D341Med (cell line): ENCODE data around the gene SLC25A39.
"Not testable (repeated sequence)": the region's sequence is repeated elsewhere in the genome, so short reads cannot be mapped to it uniquely, and the experiment has no call there.

ENCODE experiments used
- DNase-seq: peaks from one replicate; pipeline ENCODE4 v3.0.0; 2012; ENCODE audit warnings: low spot score

The SLC25A39 gene

GRCh38 chr17:44335564-44335963 lies 10.9 kb upstream of the SLC25A39 start:
- DNase-seq, result no peak

GRCh38 chr17:44334727-44335126 lies 10.1 kb upstream of the SLC25A39 start:
- no peak for DNase-seq

GRCh38 chr17:44334315-44334714 lies 9.7 kb upstream of the SLC25A39 start:
- DNase-seq, result no peak

GRCh38 chr17:44333371-44333770 lies 8.7 kb upstream of the SLC25A39 start:
- no peak for DNase-seq

DNA sequence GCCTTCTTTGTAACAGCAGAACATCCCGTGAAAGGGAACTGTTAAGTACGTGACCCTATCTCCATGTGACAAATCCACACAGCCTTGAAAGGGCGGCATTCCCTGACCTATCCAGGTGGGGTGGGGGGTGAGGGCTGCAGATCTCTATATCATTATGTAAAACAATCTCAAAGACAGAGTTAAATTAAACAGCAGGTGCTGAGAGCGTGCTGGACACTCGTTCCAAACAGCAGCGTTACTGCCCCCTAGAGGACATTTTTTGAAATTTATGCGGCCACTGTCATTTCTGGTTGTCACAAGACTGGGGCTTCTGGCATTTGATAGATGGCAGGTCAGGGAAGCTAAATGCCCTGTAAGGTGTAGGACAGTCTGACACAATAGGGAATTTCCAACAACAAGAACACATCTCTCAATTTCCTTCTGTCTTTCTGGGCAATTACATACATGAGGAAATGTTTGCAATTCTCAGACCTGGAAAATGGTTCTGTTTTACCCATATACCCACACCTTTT lies 6.7 kb upstream of the SLC25A39 start:
- peak; percentile 82 for DNase-seq

DNA sequence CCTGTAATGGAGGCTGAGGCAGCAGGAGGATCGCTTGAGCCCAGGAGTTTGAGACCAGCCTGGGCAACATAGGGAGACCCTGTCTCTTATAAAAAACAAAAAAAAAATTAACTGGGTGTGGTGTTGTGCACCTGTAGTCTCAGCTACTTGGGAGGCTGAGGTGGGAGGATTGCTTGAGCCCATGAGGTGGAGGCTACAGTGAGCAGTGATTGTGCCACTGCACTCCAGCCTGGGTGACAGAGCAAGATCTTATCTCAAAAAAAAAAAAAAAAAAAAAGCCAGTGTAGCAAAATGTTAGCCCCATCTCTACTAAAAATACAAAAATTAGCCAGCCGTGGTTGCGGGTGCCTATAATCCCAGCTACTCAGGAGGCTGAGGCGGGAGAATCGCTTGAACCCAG lies 5.6 kb upstream of the SLC25A39 start:
- DNase-seq, result not testable (repeated sequence)

- not testable (repeated sequence) for DNase-seq
These were observed 4.9 kb upstream of the SLC25A39 start for GRCh38 chr17:44329516-44329915.

- DNase-seq, result peak; percentile 5
These were observed 3.3 kb upstream of the SLC25A39 start for GRCh38 chr17:44327715-44328449.

DNA sequence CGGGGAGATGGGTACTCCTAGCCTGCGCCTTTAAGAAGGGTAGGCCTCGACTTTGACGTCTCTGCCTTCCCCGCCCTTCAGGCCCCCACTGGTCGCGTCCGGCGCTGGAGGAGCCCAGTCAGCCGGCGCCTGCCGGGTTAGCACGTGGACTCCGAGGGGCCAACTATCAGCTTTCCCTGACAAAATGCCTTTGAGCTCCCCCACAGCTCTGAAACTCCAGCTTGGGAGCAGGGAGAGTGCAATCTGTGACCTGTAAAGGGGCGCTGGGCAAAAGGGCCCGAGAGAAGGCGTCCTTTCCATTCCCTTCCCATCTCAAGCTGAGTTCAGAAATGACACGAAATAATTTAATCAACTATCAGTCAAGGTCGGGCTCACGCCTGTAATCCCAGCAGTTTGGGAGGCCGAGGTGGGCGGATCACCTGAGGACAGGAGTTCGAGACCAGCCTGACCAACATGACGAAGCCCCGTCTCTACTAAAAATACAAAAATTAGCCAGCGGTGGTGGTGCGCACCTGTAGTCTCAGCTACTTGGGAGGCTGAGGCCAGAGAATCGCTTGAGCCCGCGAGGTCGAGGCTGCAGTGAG lies 2.3 kb upstream of the SLC25A39 start:
- peak; percentile 98 for DNase-seq

DNA sequence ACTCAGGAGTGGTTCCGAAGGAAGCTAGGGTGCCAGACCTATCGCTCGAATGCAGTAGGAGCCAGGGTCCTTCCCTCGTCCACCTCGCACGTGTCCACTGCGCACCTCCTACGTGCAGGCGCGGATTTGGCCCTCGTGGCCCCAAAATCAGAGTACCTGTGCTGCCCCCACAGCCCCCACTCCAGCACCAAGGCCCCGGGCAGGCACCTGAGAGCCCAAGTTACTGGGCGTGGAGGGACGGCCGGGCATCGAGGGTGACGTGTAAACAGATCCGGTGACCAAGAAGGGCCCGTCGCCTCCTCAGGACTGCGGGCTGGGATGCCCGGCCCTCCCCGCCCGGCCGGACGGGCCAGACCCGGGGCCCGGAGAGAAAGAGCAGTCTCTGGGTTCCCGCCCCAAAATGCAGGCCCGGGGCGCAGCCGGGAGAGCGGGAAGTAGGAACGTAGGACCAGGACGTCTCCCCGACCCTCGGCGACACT lies 492 bp downstream of the SLC25A39 start:
- no peak for DNase-seq

DNA sequence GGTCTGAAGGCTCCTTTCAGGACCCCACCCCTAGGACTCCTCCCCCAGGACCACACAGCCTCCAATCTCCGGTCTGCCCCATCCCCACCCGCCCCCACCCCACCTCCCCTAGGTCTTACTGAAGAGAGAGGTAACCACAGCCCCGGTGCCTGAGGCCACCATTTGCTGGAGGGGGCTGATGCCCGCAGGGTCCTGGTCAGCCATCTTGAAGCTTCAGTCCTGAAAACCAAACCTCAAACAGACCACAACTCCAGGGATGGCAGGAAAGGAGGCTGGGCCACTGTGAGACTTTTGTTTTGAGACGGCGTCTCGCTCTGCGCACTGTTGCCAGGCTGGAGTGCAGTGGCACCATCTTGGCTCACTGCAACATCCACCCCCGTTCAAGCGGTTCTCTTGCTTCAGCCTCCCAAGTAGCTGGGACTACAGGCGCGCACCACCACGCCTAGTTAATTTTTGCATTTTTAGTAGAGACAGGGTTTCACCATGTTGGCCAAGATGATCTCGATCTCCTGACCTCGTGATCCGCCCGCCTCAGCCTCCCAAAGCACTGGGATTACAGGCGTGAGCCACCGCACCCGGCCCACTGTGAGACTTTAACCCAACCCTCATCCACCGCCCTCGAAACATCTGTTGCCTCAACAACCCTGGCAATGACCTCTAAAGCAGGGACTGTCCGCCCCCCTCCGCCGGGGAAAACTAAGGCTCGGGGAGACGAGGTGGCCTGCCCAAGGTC lies 1.1 kb downstream of the SLC25A39 start:
- peak; percentile 40 for DNase-seq

- DNase-seq, result peak; percentile 22
These were observed 2.3 kb downstream of the SLC25A39 start for GRCh38 chr17:44322236-44322895.

GRCh38 chr17:44321246-44322120 lies 3.1 kb downstream of the SLC25A39 start:
- DNase-seq, result peak; percentile 22

GRCh38 chr17:44320066-44320465 lies 4.6 kb downstream of the SLC25A39 start:
- peak; percentile 31 for DNase-seq

DNA sequence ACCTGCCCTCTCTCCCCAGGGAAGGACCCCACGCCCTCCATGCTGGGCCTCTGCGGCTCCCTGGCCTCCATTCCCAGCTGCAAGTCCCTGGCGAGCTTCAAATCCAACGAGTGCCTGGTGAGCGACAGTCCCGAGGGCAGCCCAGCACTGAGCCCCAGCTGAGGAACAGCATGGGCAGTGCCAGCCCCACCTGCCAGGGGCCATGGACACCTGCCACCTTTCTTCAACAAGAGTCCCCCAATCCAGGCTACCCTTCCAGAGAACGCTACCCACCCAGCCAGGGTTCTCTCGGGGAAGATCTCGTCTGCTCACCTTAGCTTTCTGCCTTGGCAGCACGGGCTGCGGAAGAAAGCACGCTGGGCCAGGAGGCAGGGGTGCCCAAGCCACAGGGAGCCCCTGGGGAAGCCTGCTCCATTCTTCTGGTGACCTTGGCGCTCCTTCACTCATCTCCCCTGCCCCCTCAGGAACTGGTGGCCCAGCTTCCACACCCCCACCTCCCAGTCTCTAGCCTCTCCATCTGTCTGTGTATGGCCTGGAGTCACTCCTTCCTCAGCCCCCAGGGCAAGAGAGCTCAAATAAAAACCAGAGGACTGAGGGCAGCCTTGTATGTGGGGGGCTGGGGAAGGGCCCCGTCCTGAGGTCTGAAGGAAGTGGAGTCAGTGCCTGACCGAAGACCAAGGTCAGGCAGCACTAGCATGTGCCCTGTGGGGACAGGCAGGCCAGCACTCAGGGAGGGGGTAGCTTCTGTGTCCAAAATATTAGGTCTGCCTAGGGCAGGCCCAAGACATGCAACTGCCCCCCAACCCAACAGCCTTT lies 6.3 kb downstream of the SLC25A39 start:
- DNase-seq, result peak; percentile 43

DNA sequence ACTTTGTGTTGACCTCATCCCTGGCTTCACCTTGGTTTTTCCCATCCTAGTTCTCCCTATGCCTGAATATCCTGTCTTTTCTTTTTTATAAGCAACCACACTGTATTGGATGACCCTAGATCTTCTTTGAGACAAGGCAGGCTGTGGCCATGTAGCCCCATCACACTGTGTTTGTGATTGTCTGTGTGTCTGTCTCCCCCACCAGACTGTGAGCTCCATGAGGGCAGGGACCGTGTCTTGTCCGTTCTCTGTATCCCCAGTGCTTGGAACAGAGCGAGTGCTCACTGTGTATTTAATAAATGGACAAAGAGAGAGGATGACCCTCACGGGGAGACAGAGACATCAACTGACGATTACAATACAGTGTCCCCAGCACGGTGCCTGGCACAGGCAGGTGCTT lies 7.1 kb downstream of the SLC25A39 start:
- DNase-seq, result no peak

DNA sequence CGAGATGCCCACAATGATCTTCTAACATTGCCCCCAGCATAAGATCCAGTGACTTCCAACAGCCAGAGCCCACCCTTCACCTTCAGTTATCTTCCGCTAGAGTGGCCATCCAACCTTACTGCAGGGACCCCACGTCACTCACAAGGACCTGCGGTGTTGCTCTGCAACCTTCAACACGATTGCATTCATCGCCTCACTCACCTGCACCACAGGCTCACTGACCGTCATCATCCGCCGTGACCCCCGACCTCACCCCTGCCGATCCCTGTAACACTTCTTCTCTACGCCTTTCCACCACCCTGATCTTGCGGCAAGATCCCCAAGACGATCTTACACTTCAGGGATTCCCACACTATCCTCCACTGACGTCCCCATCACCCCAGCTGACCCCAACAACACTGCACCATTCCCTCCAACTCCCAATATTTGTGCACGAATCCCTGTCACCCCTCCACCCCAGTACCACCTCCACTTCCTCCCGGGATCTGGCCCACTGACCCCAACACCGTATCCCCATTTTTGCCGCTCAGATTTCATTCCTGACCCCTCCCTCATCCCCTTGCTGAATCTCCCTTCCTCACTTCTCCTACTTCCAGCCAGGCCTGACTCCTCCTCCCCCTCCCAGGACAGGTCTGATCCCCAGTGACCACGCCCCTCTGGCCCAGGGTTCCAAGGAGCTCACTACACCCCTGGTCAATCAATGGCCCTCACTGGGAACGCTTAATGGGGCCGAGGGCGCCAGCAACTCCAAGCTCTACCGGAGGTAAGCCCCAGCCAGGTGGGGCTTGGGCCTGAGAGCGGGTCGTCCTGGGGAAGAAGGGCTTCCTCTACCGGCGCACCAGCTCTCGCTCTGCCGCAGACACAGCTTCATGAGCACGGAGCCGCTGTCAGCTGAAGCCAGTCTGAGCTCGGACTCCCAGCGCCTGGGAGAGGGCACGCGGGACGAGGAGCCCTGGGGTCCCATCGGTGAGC lies 8.6 kb downstream of the SLC25A39 start:
- DNase-seq, result peak; percentile 51

GRCh38 chr17:44314869-44315661 lies 9.6 kb downstream of the SLC25A39 start:
- peak; percentile 59 for DNase-seq
